Measurements from ENCODE around the gene MED12L.

- no peak for TF ChIP-seq ELK4 (IDR thresholded peaks at IDR 0.05; ENCODE audit: borderline replicate concordance, low read depth, low read length)
- no peak for TF ChIP-seq CTCF (tag by site-specific recombination; IDR thresholded peaks at IDR 0.05)
- TF ChIP-seq ZNF701 (tag by site-specific recombination; IDR thresholded peaks at IDR 0.05) = no peak
- no peak for TF ChIP-seq ZBTB26 (tag by site-specific recombination; optimal IDR thresholded peaks at IDR 0.05)
- no peak for TF ChIP-seq KLF10 (tag by site-specific recombination; IDR thresholded peaks at IDR 0.05)
- TF ChIP-seq ZNF184 (tag by site-specific recombination; IDR thresholded peaks at IDR 0.05) = no peak
- TF ChIP-seq GLI2 (tag by site-specific recombination; IDR thresholded peaks at IDR 0.05; ENCODE audit: borderline replicate concordance, low read depth) = no peak
- no peak for TF ChIP-seq ZNF664 (tag by site-specific recombination; IDR thresholded peaks at IDR 0.05)
- no peak for TF ChIP-seq YY1 (tag by site-specific recombination; IDR thresholded peaks at IDR 0.05)
- TF ChIP-seq ZNF843 (tag by site-specific recombination; IDR thresholded peaks at IDR 0.05) = no peak
Observed at GRCh38 chr3:151315846-151316245, 230.4 kb downstream of the MED12L start.

All from HEK293 (cell line).